DMS 273 (cell line): ENCODE measurements around the gene MAP3K13.

Experiments used
- DNase-seq: peaks from one replicate; lab custom pipeline; 2025; ENCODE audit not compliant: unreplicated experiment; lab: John Stamatoyannopoulos, UW

MAP3K13 gene

GRCh38 chr3:185503521-185503920 is 140.6 kb downstream of the MAP3K13 start:
- no peak for DNase-seq

- DNase-seq, result no peak
Measured at GRCh38 chr3:185504636-185505035, 141.7 kb downstream of the MAP3K13 start.

- no peak for DNase-seq
Measured at GRCh38 chr3:185507883-185508282, 144.9 kb downstream of the MAP3K13 start.

GRCh38 chr3:185508335-185508991 is 145.5 kb downstream of the MAP3K13 start:
- no peak for DNase-seq

GRCh38 chr3:185511711-185512110 is 148.8 kb downstream of the MAP3K13 start:
- no peak for DNase-seq

- DNase-seq, result no peak
Measured at GRCh38 chr3:185517387-185518130, 154.6 kb downstream of the MAP3K13 start.

- DNase-seq, result no peak
Measured at GRCh38 chr3:185519021-185519420, 156.1 kb downstream of the MAP3K13 start.

- DNase-seq, result no peak
Measured at GRCh38 chr3:185521349-185522138, 158.6 kb downstream of the MAP3K13 start.

- no peak for DNase-seq
Measured at GRCh38 chr3:185526349-185526951, 163.5 kb downstream of the MAP3K13 start.

- no peak for DNase-seq
Measured at GRCh38 chr3:185527364-185527763, 164.4 kb downstream of the MAP3K13 start.

GRCh38 chr3:185528532-185528931 is 165.6 kb downstream of the MAP3K13 start:
- no peak for DNase-seq

- DNase-seq, result no peak
Measured at GRCh38 chr3:185530856-185531255, 167.9 kb downstream of the MAP3K13 start.

GRCh38 chr3:185532901-185533300 is 170.0 kb downstream of the MAP3K13 start:
- DNase-seq, result no peak

- peak; percentile 36 for DNase-seq
Measured at GRCh38 chr3:185534511-185534910, 171.6 kb downstream of the MAP3K13 start.

GRCh38 chr3:185537369-185537970 is 174.5 kb downstream of the MAP3K13 start:
- no peak for DNase-seq
